Upper lobe of right lung (tissue), 1 donor: ENCODE measurements around the gene TMEM69. TPM values are rescaled to one million over a fixed set of nuclear protein-coding genes. Genes with fewer than 3 reads are reported as not detected.
"Not testable (repeated sequence)": the region's sequence is repeated elsewhere in the genome, so short reads cannot be mapped to it uniquely, and the experiment has no call there.

Source experiments
- ATAC-seq: fragments of 200-7000 bp; cut with Tn5 transposase; one replicate; pipeline ENCODE4 v1.9.1; 2020; ENCODE audit warnings: mild to moderate bottlenecking, moderate library complexity
- DNase-seq: peaks from one replicate; pipeline ENCODE4 v3.0.0-alpha.2; 2020
- H3K27ac ChIP-seq: fragments of 200-600 bp; one replicate; pipeline ENCODE4 v1.8.0; 2022
- H3K27me3 ChIP-seq: fragments of 200-600 bp; one replicate; pipeline ENCODE4 v1.8.0; 2022; ENCODE audit warnings: mild to moderate bottlenecking
- H3K36me3 ChIP-seq: fragments of 200-600 bp; one replicate; pipeline ENCODE4 v1.8.0; 2022
- H3K4me1 ChIP-seq: fragments of 200-600 bp; one replicate; pipeline ENCODE4 v1.8.0; 2022
- H3K4me3 ChIP-seq: fragments of 200-600 bp; one replicate; pipeline ENCODE4 v1.8.0; 2022; ENCODE audit warnings: mild to moderate bottlenecking
- H3K9me3 ChIP-seq: fragments of 200-600 bp; one replicate; pipeline ENCODE4 v1.8.0; 2022
- intact Hi-C: fragments of 100-400 bp; cut with DNase I; formaldehyde crosslinking; loops from one replicate; pipeline ENCODE4 v1.11.0; 2022
- total RNA-seq: library from RNA; stranded (reverse); fragmentation: NEBNext Ultra II Directional; extraction: Animal tissue kit (Norgen Biotek cat#: 25700); gene quantifications from one replicate; pipeline ENCODE4 v1.2.1, GENCODE V29; 2021
- TF ChIP-seq, protein P1 (sequence below): fragments of 200-600 bp; IDR thresholded peaks from one replicate; pipeline ENCODE4 v1.8.0; 2022; ENCODE audit warnings: antibody characterized with exemption
- donor health status: DM: no; HTN: yes; CAD: no; lungs with severe emphysema.

The TMEM69 gene
- total RNA-seq, 1 donor from 2014 or later, result 15.5 TPM

DNA sequence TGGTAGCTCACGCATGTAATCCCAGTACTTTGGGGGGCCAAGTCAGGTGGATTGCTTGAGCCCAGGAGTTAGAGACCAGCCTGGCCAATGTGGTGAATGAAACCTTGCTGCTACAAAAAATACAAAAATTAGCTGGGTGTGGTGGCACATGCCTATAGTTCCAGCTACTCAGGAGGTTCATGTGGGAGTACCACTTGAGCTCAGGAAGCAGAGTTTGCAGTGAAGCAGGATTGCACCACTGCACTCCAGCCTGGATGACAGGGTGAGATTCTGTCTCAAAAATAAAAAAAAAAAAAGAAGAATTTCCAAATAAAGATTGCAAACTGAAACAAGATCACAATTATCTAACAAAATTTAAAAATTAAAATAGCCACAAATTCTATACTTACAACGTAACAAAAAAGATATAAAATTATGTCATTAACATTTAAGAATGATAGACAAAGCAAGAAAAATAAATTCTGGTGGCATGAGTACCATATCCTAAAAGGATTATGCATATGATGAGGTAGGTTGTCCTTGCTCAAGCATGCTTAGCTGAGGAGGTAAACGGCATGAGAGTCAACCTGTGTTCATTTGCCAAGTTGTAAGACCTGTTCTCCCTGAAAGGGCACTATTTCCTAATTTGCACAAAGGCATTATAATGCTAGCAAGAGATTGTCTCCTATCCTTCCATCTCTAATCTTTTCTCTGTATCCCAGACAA, 42.2 kb downstream of the TMEM69 start:
- Histone ChIP-seq H3K4me3 (no peak overlapping the region), H3K36me3 (peaks cover 14% of the 10 kb centered on the region), H3K4me1 (no peaks in the 10 kb centered on the region), H3K27me3 (no peaks in the 10 kb centered on the region), H3K27ac (no peak overlapping the region), H3K9me3 (no peaks in the 10 kb centered on the region)
- intact Hi-C loops, result no loop called here
- ATAC-seq (peak; percentile 89), DNase-seq (peak; percentile 69)
- TF ChIP-seq, protein P1, sequence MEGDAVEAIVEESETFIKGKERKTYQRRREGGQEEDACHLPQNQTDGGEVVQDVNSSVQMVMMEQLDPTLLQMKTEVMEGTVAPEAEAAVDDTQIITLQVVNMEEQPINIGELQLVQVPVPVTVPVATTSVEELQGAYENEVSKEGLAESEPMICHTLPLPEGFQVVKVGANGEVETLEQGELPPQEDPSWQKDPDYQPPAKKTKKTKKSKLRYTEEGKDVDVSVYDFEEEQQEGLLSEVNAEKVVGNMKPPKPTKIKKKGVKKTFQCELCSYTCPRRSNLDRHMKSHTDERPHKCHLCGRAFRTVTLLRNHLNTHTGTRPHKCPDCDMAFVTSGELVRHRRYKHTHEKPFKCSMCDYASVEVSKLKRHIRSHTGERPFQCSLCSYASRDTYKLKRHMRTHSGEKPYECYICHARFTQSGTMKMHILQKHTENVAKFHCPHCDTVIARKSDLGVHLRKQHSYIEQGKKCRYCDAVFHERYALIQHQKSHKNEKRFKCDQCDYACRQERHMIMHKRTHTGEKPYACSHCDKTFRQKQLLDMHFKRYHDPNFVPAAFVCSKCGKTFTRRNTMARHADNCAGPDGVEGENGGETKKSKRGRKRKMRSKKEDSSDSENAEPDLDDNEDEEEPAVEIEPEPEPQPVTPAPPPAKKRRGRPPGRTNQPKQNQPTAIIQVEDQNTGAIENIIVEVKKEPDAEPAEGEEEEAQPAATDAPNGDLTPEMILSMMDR, result no peak

DNA sequence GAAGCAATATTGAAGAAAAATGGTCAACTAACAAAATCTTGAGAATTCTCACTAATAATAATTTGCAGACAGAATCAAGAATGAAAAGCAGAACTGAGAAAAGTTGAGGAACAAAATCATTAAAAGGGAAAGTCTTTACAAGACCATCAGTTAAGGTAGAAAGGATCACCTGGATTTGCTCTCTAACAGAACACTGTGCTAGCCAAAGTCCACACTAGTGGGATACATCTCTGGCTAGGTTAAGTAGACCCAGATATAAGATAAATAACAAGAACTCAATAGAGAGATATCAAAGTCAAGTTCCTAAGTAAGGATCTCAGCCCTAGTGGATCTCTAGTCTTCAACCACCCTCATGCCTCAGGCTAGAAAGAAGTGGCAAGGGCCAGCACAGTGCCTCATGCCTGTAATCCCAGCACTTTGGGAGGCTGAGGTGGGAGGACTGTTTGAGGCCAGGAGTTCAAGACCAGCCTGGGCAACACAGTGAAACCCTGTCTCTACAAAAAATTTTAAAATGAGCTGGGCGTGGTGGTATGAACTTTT, 42.9 kb downstream of the TMEM69 start:
- no peaks in the 10 kb centered on the region for H3K9me3 ChIP-seq

DNA sequence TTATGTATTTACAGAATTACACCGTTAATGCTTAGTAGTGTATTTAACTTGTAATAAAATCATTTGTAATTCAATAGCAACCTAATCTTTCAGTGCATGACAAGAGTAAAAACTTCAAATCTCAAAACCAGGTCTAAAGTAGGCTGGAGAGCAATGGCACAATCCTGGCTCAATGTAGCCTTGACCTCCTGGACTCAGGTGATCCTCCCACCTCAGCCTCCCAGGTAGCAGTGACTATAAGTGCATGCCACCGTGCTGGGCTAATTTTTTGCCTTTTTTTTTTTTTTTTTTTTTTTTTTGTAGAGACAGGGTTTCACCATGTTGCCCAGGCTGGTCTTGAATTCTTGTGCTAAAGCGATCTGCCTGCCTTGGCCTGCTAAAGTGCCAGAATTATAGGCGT, 51.2 kb downstream of the TMEM69 start:
- DNase-seq, result no peak
- H3K4me3 ChIP-seq, result no peak overlapping the region
- H3K27ac ChIP-seq, result no peak overlapping the region
- TF ChIP-seq, protein P1, result no peak
- ATAC-seq, result no peak
- no peaks in the 10 kb centered on the region for H3K9me3 ChIP-seq
- peaks cover 12% of the 10 kb centered on the region for H3K36me3 ChIP-seq
- intact Hi-C loops, result no loop called here
- no peaks in the 10 kb centered on the region for H3K27me3 ChIP-seq
- no peaks in the 10 kb centered on the region for H3K4me1 ChIP-seq

More for the DNA sequence above, 42.9 kb downstream of the TMEM69 start:
- ATAC-seq (no peak), DNase-seq (no peak)
- TF ChIP-seq, protein P1, result no peak
- intact Hi-C loops, result no loop called here
- H3K4me1 ChIP-seq, result no peaks in the 10 kb centered on the region
- no peak overlapping the region for H3K4me3 ChIP-seq
- H3K27me3 ChIP-seq, result no peaks in the 10 kb centered on the region
- peaks cover 14% of the 10 kb centered on the region for H3K36me3 ChIP-seq
- no peak overlapping the region for H3K27ac ChIP-seq

DNA sequence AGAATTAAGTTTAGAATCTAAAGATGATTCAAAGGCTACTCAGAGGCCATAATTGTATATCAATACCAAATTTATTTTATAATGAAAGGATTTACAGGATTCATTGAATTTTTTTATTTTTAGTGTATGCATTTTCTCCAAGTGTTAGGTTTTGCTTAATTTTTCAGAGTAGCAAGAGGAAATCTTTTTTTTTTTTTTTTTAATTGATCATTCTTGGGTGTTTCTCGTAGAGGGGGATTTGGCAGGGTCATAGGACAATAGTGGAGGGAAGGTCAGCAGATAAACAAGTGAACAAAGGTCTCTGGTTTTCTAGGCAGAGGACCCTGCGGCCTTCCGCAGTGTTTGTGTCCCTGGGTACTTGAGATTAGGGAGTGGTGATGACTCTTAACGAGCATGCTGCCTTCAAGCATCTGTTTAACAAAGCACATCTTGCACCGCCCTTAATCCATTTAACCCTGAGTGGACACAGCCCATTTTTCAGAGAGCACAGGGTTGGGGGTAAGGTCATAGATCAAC, 51.7 kb downstream of the TMEM69 start:
- H3K27ac ChIP-seq, intact Hi-C loops, H3K4me3 ChIP-seq, H3K9me3 ChIP-seq, H3K4me1 ChIP-seq, H3K27me3 ChIP-seq, DNase-seq, ATAC-seq: not testable (repeated sequence)
- H3K36me3 ChIP-seq, result peaks cover 12% of the 10 kb centered on the region

Other genes starting within 250 kb of the TMEM69 start
- gene TESK2, start 197.0 kb upstream of the TMEM69 start, total RNA-seq, result 8.4 TPM
- gene CCDC163, start 188.1 kb upstream of the TMEM69 start, total RNA-seq, result 0.87 TPM
- gene MMACHC, start 187.9 kb upstream of the TMEM69 start, total RNA-seq, result 6.9 TPM
- 401 TPM for gene PRDX1, start 166.3 kb upstream of the TMEM69 start, total RNA-seq
- 167 TPM for gene AKR1A1, start 137.4 kb upstream of the TMEM69 start, total RNA-seq
- 49.8 TPM for gene NASP, start 104.1 kb upstream of the TMEM69 start, total RNA-seq
- 5.0 TPM for gene CCDC17, start 64.1 kb upstream of the TMEM69 start, total RNA-seq
- gene GPBP1L1, start 1.6 kb upstream of the TMEM69 start, total RNA-seq, result 137 TPM
- 16.1 TPM for gene IPP, start 62.5 kb downstream of the TMEM69 start, total RNA-seq
- 22.0 TPM for gene MAST2, start 115.4 kb downstream of the TMEM69 start, total RNA-seq